ENCODE data around the gene RARA.
"Not testable (repeated sequence)": the region's sequence is repeated elsewhere in the genome, so short reads cannot be mapped to it uniquely, and the experiment has no call there.

RARA gene

GRCh38 chr17:40367728-40368127 is 58.7 kb downstream of the RARA start:
- H3K4me1 ChIP-seq (ENCODE audit: control insufficient read depth in 2 of 2, insufficient read depth in 2 of 2, low read length in 2 of 2) = peaks cover 10 to 13% of the 10 kb centered on the region in 2 donors
- not testable (repeated sequence) for H3K27ac ChIP-seq (ENCODE audit: low read depth in 2 of 2, low read length in 2 of 2); H3K4me3 ChIP-seq (ENCODE audit: low read length in 2 of 2); H3K9me3 ChIP-seq (ENCODE audit: control insufficient read depth in 2 of 2, low read length in 2 of 2); H3K27me3 ChIP-seq (ENCODE audit: control insufficient read depth in 2 of 2, insufficient read depth in 2 of 2, low read length in 2 of 2); H3K9ac ChIP-seq (ENCODE audit: low read depth in 1 of 2, low read length in 2 of 2); H3K36me3 ChIP-seq (ENCODE audit: control insufficient read depth in 2 of 2, insufficient read depth in 2 of 2, low read length in 2 of 2)

GRCh38 chr17:40369923-40370322 is 60.9 kb downstream of the RARA start:
- no peak overlapping the region for H3K4me3 ChIP-seq (ENCODE audit: low read length in 2 of 2)
- H3K27ac ChIP-seq (ENCODE audit: low read depth in 2 of 2, low read length in 2 of 2) = no peak overlapping the region
- no peaks in the 10 kb centered on the region for H3K9me3 ChIP-seq (ENCODE audit: control insufficient read depth in 2 of 2, low read length in 2 of 2)
- no peaks in the 10 kb centered on the region for H3K27me3 ChIP-seq (ENCODE audit: control insufficient read depth in 2 of 2, insufficient read depth in 2 of 2, low read length in 2 of 2)
- no peaks in the 10 kb centered on the region for H3K36me3 ChIP-seq (ENCODE audit: control insufficient read depth in 2 of 2, insufficient read depth in 2 of 2, low read length in 2 of 2)
- H3K4me1 ChIP-seq (ENCODE audit: control insufficient read depth in 2 of 2, insufficient read depth in 2 of 2, low read length in 2 of 2) = no peaks in the 10 kb centered on the region
- no peak overlapping the region for H3K9ac ChIP-seq (ENCODE audit: low read depth in 1 of 2, low read length in 2 of 2)

- no peak overlapping the region for H3K27ac ChIP-seq (ENCODE audit: low read depth in 2 of 2, low read length in 2 of 2)
- H3K36me3 ChIP-seq (ENCODE audit: control insufficient read depth in 2 of 2, insufficient read depth in 2 of 2, low read length in 2 of 2) = no peaks in the 10 kb centered on the region
- no peak overlapping the region for H3K9ac ChIP-seq (ENCODE audit: low read depth in 1 of 2, low read length in 2 of 2)
- H3K4me3 ChIP-seq (ENCODE audit: low read length in 2 of 2) = no peak overlapping the region
- no peaks in the 10 kb centered on the region for H3K4me1 ChIP-seq (ENCODE audit: control insufficient read depth in 2 of 2, insufficient read depth in 2 of 2, low read length in 2 of 2)
- H3K9me3 ChIP-seq (ENCODE audit: control insufficient read depth in 2 of 2, low read length in 2 of 2) = no peaks in the 10 kb centered on the region
- no peaks in the 10 kb centered on the region for H3K27me3 ChIP-seq (ENCODE audit: control insufficient read depth in 2 of 2, insufficient read depth in 2 of 2, low read length in 2 of 2)
Observed at GRCh38 chr17:40371261-40371929, 62.4 kb downstream of the RARA start.

GRCh38 chr17:40372031-40372430 is 63.1 kb downstream of the RARA start:
- H3K4me1 ChIP-seq (ENCODE audit: control insufficient read depth in 2 of 2, insufficient read depth in 2 of 2, low read length in 2 of 2) = no peaks in the 10 kb centered on the region
- no peak overlapping the region for H3K4me3 ChIP-seq (ENCODE audit: low read length in 2 of 2)
- H3K9ac ChIP-seq (ENCODE audit: low read depth in 1 of 2, low read length in 2 of 2) = no peak overlapping the region
- no peaks in the 10 kb centered on the region for H3K36me3 ChIP-seq (ENCODE audit: control insufficient read depth in 2 of 2, insufficient read depth in 2 of 2, low read length in 2 of 2)
- H3K9me3 ChIP-seq (ENCODE audit: control insufficient read depth in 2 of 2, low read length in 2 of 2) = no peaks in the 10 kb centered on the region
- H3K27ac ChIP-seq (ENCODE audit: low read depth in 2 of 2, low read length in 2 of 2) = no peak overlapping the region
- H3K27me3 ChIP-seq (ENCODE audit: control insufficient read depth in 2 of 2, insufficient read depth in 2 of 2, low read length in 2 of 2) = no peaks in the 10 kb centered on the region

- not testable (repeated sequence) for H3K4me1 ChIP-seq (ENCODE audit: control insufficient read depth in 2 of 2, insufficient read depth in 2 of 2, low read length in 2 of 2); H3K9me3 ChIP-seq (ENCODE audit: control insufficient read depth in 2 of 2, low read length in 2 of 2); H3K9ac ChIP-seq (ENCODE audit: low read depth in 1 of 2, low read length in 2 of 2); H3K27ac ChIP-seq (ENCODE audit: low read depth in 2 of 2, low read length in 2 of 2); H3K4me3 ChIP-seq (ENCODE audit: low read length in 2 of 2); H3K36me3 ChIP-seq (ENCODE audit: control insufficient read depth in 2 of 2, insufficient read depth in 2 of 2, low read length in 2 of 2); H3K27me3 ChIP-seq (ENCODE audit: control insufficient read depth in 2 of 2, insufficient read depth in 2 of 2, low read length in 2 of 2)
Observed at GRCh38 chr17:40372644-40373043, 63.7 kb downstream of the RARA start.

GRCh38 chr17:40373324-40373723 is 64.3 kb downstream of the RARA start:
- Histone ChIP-seq H3K4me3 (ENCODE audit: low read length in 2 of 2) (no peak overlapping the region), H3K9me3 (ENCODE audit: control insufficient read depth in 2 of 2, low read length in 2 of 2) (no peaks in the 10 kb centered on the region), H3K9ac (ENCODE audit: low read depth in 1 of 2, low read length in 2 of 2) (no peak overlapping the region), H3K36me3 (ENCODE audit: control insufficient read depth in 2 of 2, insufficient read depth in 2 of 2, low read length in 2 of 2) (no peaks in the 10 kb centered on the region), H3K27me3 (ENCODE audit: control insufficient read depth in 2 of 2, insufficient read depth in 2 of 2, low read length in 2 of 2) (no peaks in the 10 kb centered on the region), H3K4me1 (ENCODE audit: control insufficient read depth in 2 of 2, insufficient read depth in 2 of 2, low read length in 2 of 2) (no peaks in the 10 kb centered on the region), H3K27ac (ENCODE audit: low read depth in 2 of 2, low read length in 2 of 2) (no peak overlapping the region)

GRCh38 chr17:40373999-40374398 is 65.0 kb downstream of the RARA start:
- H3K4me3 ChIP-seq (ENCODE audit: low read length in 2 of 2) = no peak overlapping the region
- H3K27ac ChIP-seq (ENCODE audit: low read depth in 2 of 2, low read length in 2 of 2) = no peak overlapping the region
- H3K9me3 ChIP-seq (ENCODE audit: control insufficient read depth in 2 of 2, low read length in 2 of 2) = no peaks in the 10 kb centered on the region
- no peak overlapping the region for H3K9ac ChIP-seq (ENCODE audit: low read depth in 1 of 2, low read length in 2 of 2)
- H3K4me1 ChIP-seq (ENCODE audit: control insufficient read depth in 2 of 2, insufficient read depth in 2 of 2, low read length in 2 of 2) = no peaks in the 10 kb centered on the region
- no peaks in the 10 kb centered on the region for H3K27me3 ChIP-seq (ENCODE audit: control insufficient read depth in 2 of 2, insufficient read depth in 2 of 2, low read length in 2 of 2)
- no peaks in the 10 kb centered on the region for H3K36me3 ChIP-seq (ENCODE audit: control insufficient read depth in 2 of 2, insufficient read depth in 2 of 2, low read length in 2 of 2)

- H3K4me3 ChIP-seq (ENCODE audit: low read length in 2 of 2) = no peak overlapping the region
- H3K36me3 ChIP-seq (ENCODE audit: control insufficient read depth in 2 of 2, insufficient read depth in 2 of 2, low read length in 2 of 2) = no peaks in the 10 kb centered on the region
- H3K27me3 ChIP-seq (ENCODE audit: control insufficient read depth in 2 of 2, insufficient read depth in 2 of 2, low read length in 2 of 2) = no peaks in the 10 kb centered on the region
- H3K4me1 ChIP-seq (ENCODE audit: control insufficient read depth in 2 of 2, insufficient read depth in 2 of 2, low read length in 2 of 2) = no peaks in the 10 kb centered on the region
- no peaks in the 10 kb centered on the region for H3K9me3 ChIP-seq (ENCODE audit: control insufficient read depth in 2 of 2, low read length in 2 of 2)
- H3K9ac ChIP-seq (ENCODE audit: low read depth in 1 of 2, low read length in 2 of 2) = no peak overlapping the region
- no peak overlapping the region for H3K27ac ChIP-seq (ENCODE audit: low read depth in 2 of 2, low read length in 2 of 2)
Observed at GRCh38 chr17:40374821-40375498, 66.0 kb downstream of the RARA start.

- not testable (repeated sequence) for H3K27ac ChIP-seq (ENCODE audit: low read depth in 2 of 2, low read length in 2 of 2); H3K9ac ChIP-seq (ENCODE audit: low read depth in 1 of 2, low read length in 2 of 2)
Observed at GRCh38 chr17:40375786-40376185, 66.8 kb downstream of the RARA start.

GRCh38 chr17:40376541-40376940 is 67.6 kb downstream of the RARA start:
- H3K4me1 ChIP-seq (ENCODE audit: control insufficient read depth in 2 of 2, insufficient read depth in 2 of 2, low read length in 2 of 2); H3K4me3 ChIP-seq (ENCODE audit: low read length in 2 of 2): not testable (repeated sequence)

More at GRCh38 chr17:40375786-40376185, 66.8 kb downstream of the RARA start:
- H3K9me3 ChIP-seq (ENCODE audit: control insufficient read depth in 2 of 2, low read length in 2 of 2); H3K36me3 ChIP-seq (ENCODE audit: control insufficient read depth in 2 of 2, insufficient read depth in 2 of 2, low read length in 2 of 2); H3K27me3 ChIP-seq (ENCODE audit: control insufficient read depth in 2 of 2, insufficient read depth in 2 of 2, low read length in 2 of 2); H3K4me3 ChIP-seq (ENCODE audit: low read length in 2 of 2); H3K4me1 ChIP-seq (ENCODE audit: control insufficient read depth in 2 of 2, insufficient read depth in 2 of 2, low read length in 2 of 2): not testable (repeated sequence)

More at GRCh38 chr17:40376541-40376940, 67.6 kb downstream of the RARA start:
- not testable (repeated sequence) for H3K9ac ChIP-seq (ENCODE audit: low read depth in 1 of 2, low read length in 2 of 2); H3K27ac ChIP-seq (ENCODE audit: low read depth in 2 of 2, low read length in 2 of 2); H3K27me3 ChIP-seq (ENCODE audit: control insufficient read depth in 2 of 2, insufficient read depth in 2 of 2, low read length in 2 of 2); H3K9me3 ChIP-seq (ENCODE audit: control insufficient read depth in 2 of 2, low read length in 2 of 2); H3K36me3 ChIP-seq (ENCODE audit: control insufficient read depth in 2 of 2, insufficient read depth in 2 of 2, low read length in 2 of 2)
